GM12878 (cell line): ENCODE measurements around the gene DACH2. TPM values are rescaled to one million over a fixed set of nuclear protein-coding genes. Genes with fewer than 3 reads are reported as not detected.

ENCODE experiments used
- ATAC-seq: fragments of 200-7000 bp; cut with Tn5 transposase; 3 replicates; pipeline ENCODE4 v1.9.1; 2020; ENCODE audit warnings: mild to moderate bottlenecking, moderate library complexity
- BruUV-seq: library from RNA; stranded (reverse); fragments of 400-500 nt; replicated peaks from 2 replicates; lab custom pipeline; 2021; lab: Mats Ljungman, UMichigan
- CTCF ChIA-PET: fragments of 300-600 bp; sonication (Branson Sonifier 250); formaldehyde crosslinking; extraction: SDS; loops from one replicate; lab custom pipeline; 2021; ENCODE audit warnings: inconsistent platforms; lab: Yijun Ruan, JAX
- POLR2A ChIA-PET: fragments of 350-600 bp; formaldehyde crosslinking; extraction: SDS; loops from one replicate; lab custom pipeline; 2021; ENCODE audit warnings: inconsistent platforms; lab: Charles Lee
- RAD21 ChIA-PET: fragments of 300-600 bp; sonication (Branson Sonifier 250); formaldehyde crosslinking; loops from one replicate; lab custom pipeline; 2023; ENCODE audit warnings: antibody characterized with exemption; ENCODE audit not compliant: unreplicated experiment; lab: Charles Lee
- SMC1A ChIA-PET: fragments of 300-600 bp; sonication (Branson Sonifier 250); formaldehyde crosslinking; loops from one replicate; lab custom pipeline; 2023; ENCODE audit not compliant: unreplicated experiment, uncharacterized antibody; lab: Charles Lee
- DNase-seq: peaks from one replicate; pipeline ENCODE4 v3.0.0-alpha.2; 2011; ENCODE audit warnings: low read depth, low spot score
- FAIRE-seq: peaks from 3 replicates; lab custom pipeline; 2011; peaks lifted over from hg19 to GRCh38; lab: Jason Lieb, UNC
- H2AFZ ChIP-seq: 2 replicates; pipeline ENCODE4 v1.6.0; 2011; ENCODE audit warnings: low read depth, low read length, control low read depth; ENCODE audit not compliant: control insufficient read depth
- H3K27ac ChIP-seq: 2 replicates; pipeline ENCODE4 v1.5.1; 2011; ENCODE audit warnings: control low read depth; ENCODE audit not compliant: control insufficient read depth, insufficient read depth
- H3K27me3 ChIP-seq, 2 experiments: replicated peaks in 1 of 2; 2 replicates each; pipeline versions ENCODE4 v1.6.0 to v1.6.1; 2011; ENCODE audit warnings: low read length in 1 of 2; ENCODE audit not compliant: control insufficient read depth in 2 of 2, insufficient read depth in 2 of 2
- H3K36me3 ChIP-seq, 2 experiments: 2 replicates each; pipeline ENCODE4 v1.5.1; 2011; ENCODE audit warnings: low read length in 1 of 2; ENCODE audit not compliant: control insufficient read depth in 2 of 2, insufficient read depth in 2 of 2
- H3K4me1 ChIP-seq: 2 replicates; pipeline ENCODE4 v1.6.1; 2011; ENCODE audit warnings: mild to moderate bottlenecking, low read length, moderate library complexity, mixed read lengths; ENCODE audit not compliant: control insufficient read depth, insufficient read depth
- H3K4me2 ChIP-seq: 2 replicates; pipeline ENCODE4 v1.6.0; 2011; ENCODE audit warnings: control low read depth; ENCODE audit not compliant: control insufficient read depth, insufficient read depth
- H3K4me3 ChIP-seq: fragments of 200-600 bp; sonication (generic); 2 replicates; pipeline ENCODE4 v1.5.1; 2016
- H3K79me2 ChIP-seq: 2 replicates; pipeline ENCODE4 v1.6.0; 2011; ENCODE audit warnings: low read length; ENCODE audit not compliant: control insufficient read depth, insufficient read depth
- H3K9ac ChIP-seq: 2 replicates; pipeline ENCODE4 v1.8.0; 2011; ENCODE audit warnings: low read length, control low read depth, mixed read lengths; ENCODE audit not compliant: control insufficient read depth, insufficient read depth
- H3K9me3 ChIP-seq: replicated peaks from 3 replicates; pipeline ENCODE4 v1.5.1; 2011; ENCODE audit warnings: mild to moderate bottlenecking, low read length; ENCODE audit not compliant: control insufficient read depth, insufficient read depth
- H4K20me1 ChIP-seq: 2 replicates; pipeline ENCODE4 v1.6.0; 2011; ENCODE audit not compliant: control insufficient read depth, insufficient read depth
- ATF7 ChIP-seq: fragments of 450-650 bp; IDR thresholded peaks from 2 replicates; pipeline ENCODE4 v1.6.1; 2016; ENCODE audit warnings: low read depth, mild to moderate bottlenecking
- ETV6 ChIP-seq, 2 experiments: fragments of 450-650 bp in 1 of 2; IDR thresholded peaks in 1 of 2; conservative IDR thresholded peaks in 1 of 2; 2 replicates each; pipeline ENCODE4 v1.6.1; 2014; ENCODE audit warnings: antibody characterized with exemption in 1 of 2, borderline replicate concordance in 1 of 2, low read depth in 1 of 2, mild to moderate bottlenecking in 1 of 2, moderate library complexity in 1 of 2
- KDM1A ChIP-seq: fragments of 200-600 bp; sonication (generic); IDR thresholded peaks from 2 replicates; pipeline ENCODE4 v1.6.1; 2016; ENCODE audit warnings: borderline replicate concordance
- NR2F1 ChIP-seq: fragments of 450-650 bp; conservative IDR thresholded peaks from 2 replicates; pipeline ENCODE4 v1.6.1; 2017; ENCODE audit warnings: mild to moderate bottlenecking
- PKNOX1 ChIP-seq: fragments of 450-650 bp; IDR thresholded peaks from 2 replicates; pipeline ENCODE4 v1.6.1; 2016; ENCODE audit warnings: mild to moderate bottlenecking
- RBBP5 ChIP-seq: fragments of 200-600 bp; sonication (generic); conservative IDR thresholded peaks from 2 replicates; pipeline ENCODE4 v1.6.1; 2016
- SREBF1 ChIP-seq: IDR thresholded peaks from 2 replicates; pipeline ENCODE4 v1.6.1; 2012; ENCODE audit warnings: mild to moderate bottlenecking, low read length
- SRF ChIP-seq, 2 experiments: IDR thresholded peaks; 2 replicates each; pipeline ENCODE4 v1.6.1; 2011; ENCODE audit warnings: low read depth in 2 of 2, low read length in 2 of 2, mild to moderate bottlenecking in 1 of 2, moderate library complexity in 1 of 2
- YBX1 ChIP-seq: fragments of 450-650 bp; IDR thresholded peaks from 2 replicates; pipeline ENCODE4 v1.6.1; 2016; ENCODE audit warnings: antibody characterized with exemption
- ZBTB33 ChIP-seq: fragments of 450-650 bp; IDR thresholded peaks from 2 replicates; pipeline ENCODE4 v1.6.1; 2017; ENCODE audit warnings: mild to moderate bottlenecking
- ZNF274 ChIP-seq: IDR thresholded peaks from one replicate; pipeline ENCODE4 v1.8.0; 2011; ENCODE audit not compliant: insufficient read length, insufficient read depth
- WGBS: methylation state at CpG from one replicate; pipeline ENCODE4 v1.1.6; 2016; ENCODE audit warnings: low lambda C conversion rate; ENCODE audit not compliant: insufficient replicate concordance, insufficient coverage; ENCODE audit errors: missing lambda C conversion rate; 5-methylcytosine and 5-hydroxymethylcytosine counted together
- in situ Hi-C: fragments of 300-500 bp; cut with MboI; formaldehyde crosslinking; loops from 9 replicates; pipeline ENCODE4 v1.14.3; 2018; ENCODE audit warnings: mixed read lengths
- intact Hi-C: fragments of 100-400 bp; cut with micrococcal nuclease; formaldehyde crosslinking; loops from one replicate; pipeline ENCODE4 v1.14.2; 2022; ENCODE audit not compliant: unreplicated experiment
- polyA plus RNA-seq, 11 experiments: library from polyadenylated mRNA; depleted of rRNA in 4 of 11; unstranded in 6 of 11; stranded (reverse) in 5 of 11; fragments of >200 nt; fragmentation: Nextera tagmentation in 4 of 11; fragmentation: Illumina TruSeq in 1 of 11; extraction: Ambion mirVana in 4 of 11; extraction: Trizol in 1 of 11; gene quantifications; 1 replicate in 1 of 11; 2 replicates in 10 of 11; pipeline versions ENCODE4 v1.2.1 to v1.2.3, GENCODE V29; 2011 to 2016; ENCODE audit warnings: inconsistent platforms in 2 of 11, missing spikeins in 2 of 11, low read depth in 1 of 11
- total RNA-seq, 4 experiments: library from RNA; depleted of rRNA in 3 of 4; stranded (reverse); fragments of >200 nt in 3 of 4; fragmentation: Illumina TruSeq in 1 of 4; extraction: Trizol in 1 of 4; gene quantifications; 2 replicates each; pipeline versions ENCODE4 v1.2.1 to v1.2.3, GENCODE V29; 2013 to 2021
- TF ChIP-seq, protein P1 (sequence below): fragments of 150-350 bp; IDR thresholded peaks from 2 replicates; pipeline ENCODE4 v1.6.1; 2016; ENCODE audit warnings: low read depth, low read length

DACH2 gene
- total and polyA plus RNA-seq, 10 of the 15 experiments (the other 5 are each of a cell fraction or from before 2014, with no cell fraction given): 0.03 to 0.19 (median 0.07) TPM; not detected in 6

DNA sequence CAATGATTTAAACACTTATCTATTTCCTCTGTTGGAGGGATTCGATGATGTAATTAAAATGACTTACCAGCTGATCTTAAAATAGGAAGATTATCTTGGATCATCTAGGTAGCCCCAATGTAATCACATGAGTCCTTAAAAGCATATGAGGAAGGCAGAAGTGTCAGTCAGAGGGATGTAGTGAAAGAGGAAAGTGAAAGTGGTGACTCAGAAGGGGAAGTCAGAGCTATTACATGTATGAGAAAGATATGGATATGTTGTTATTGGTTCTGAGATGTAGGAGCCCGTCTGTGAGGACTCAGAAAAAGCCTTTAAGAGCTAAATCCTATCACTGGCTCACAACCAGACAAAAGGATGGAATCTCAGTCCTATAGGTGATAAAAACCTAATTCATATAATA lies 456.4 kb downstream of the DACH2 start:
- Histone ChIP-seq H2AFZ (no peak overlapping the region), H3K4me1 (no peaks in the 10 kb centered on the region), H3K36me3 (no peaks in the 10 kb centered on the region), H3K9ac (no peak overlapping the region), H3K9me3 (no peaks in the 10 kb centered on the region)
- no peak for FAIRE-seq
- WGBS: 4% methylated on average over 2 of the region's 2 CpGs
- no TSS peak for BruUV-seq
- in situ Hi-C loops: no loop called here
- CTCF ChIA-PET: no interaction called here
- intact Hi-C loops: no loop called here
- RAD21 ChIA-PET: no interaction called here
- TF ChIP-seq PKNOX1 (peak; percentile 68), SREBF1 (no peak), ETV6 (conservative IDR thresholded peaks at IDR 0.05 in 1 of 2, IDR thresholded peaks at IDR 0.05 in 1 of 2; ENCODE audit: borderline replicate concordance in 1 of 2, low read depth in 1 of 2) (0 out of 4 replicates have a peak, but pooled peaks of 1 of the 2 experiments have one; percentile 43), KDM1A (no peak), ATF7 (0 out of 2 replicates have a peak, but pooled peaks have one; percentile 29)
- TF ChIP-seq, all 136 proteins: peak for 3
- Histone ChIP-seq H3K27ac (no peak overlapping the region), H3K79me2 (no peaks in the 10 kb centered on the region), H3K27me3 (no peaks in the 10 kb centered on the region), H3K4me3 (no peak overlapping the region), H3K4me2 (no peak overlapping the region), H4K20me1 (no peaks in the 10 kb centered on the region)
- ChIA-PET SMC1A (no interaction called here), POLR2A (no interaction called here)
- ATAC-seq: peak; percentile 54
- no peak for DNase-seq

DNA sequence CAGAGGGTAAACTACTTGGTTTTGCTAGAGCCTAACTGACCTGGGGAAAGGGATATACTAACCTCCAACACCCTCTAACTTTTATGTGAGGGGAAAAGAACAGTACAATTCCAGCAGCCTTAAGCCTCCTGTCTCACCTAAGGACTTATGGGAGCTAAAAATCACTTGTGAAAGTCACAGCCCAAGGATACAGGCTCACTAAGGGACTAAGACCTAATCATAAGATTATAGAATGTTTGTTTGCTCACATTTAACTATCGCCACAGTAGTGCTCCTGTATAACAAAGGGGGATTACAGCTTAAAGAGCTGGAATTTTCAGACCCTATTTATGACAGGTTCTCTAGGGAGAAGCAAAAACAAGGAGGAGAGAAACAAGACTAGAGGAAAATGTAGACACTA lies 548.7 kb downstream of the DACH2 start:
- H2AFZ ChIP-seq: no peak overlapping the region
- DNase-seq (no peak), ATAC-seq (no peak), FAIRE-seq (no peak)
- WGBS: 20% methylated on average over 1 of the region's 1 CpG
- H3K4me3 ChIP-seq: no peak overlapping the region
- no peaks in the 10 kb centered on the region for H3K27me3 ChIP-seq
- SMC1A ChIA-PET: interaction anchor here (0.6 kb wide), 1 partner anchor 28 kb away, joined by 3 read pairs; no protein-coding TSS in a partner anchor
- no peaks in the 10 kb centered on the region for H4K20me1 ChIP-seq
- no peak overlapping the region for H3K27ac ChIP-seq
- H3K4me1 ChIP-seq: no peaks in the 10 kb centered on the region
- CTCF ChIA-PET: no interaction called here
- H3K9me3 ChIP-seq: no peaks in the 10 kb centered on the region
- no TSS peak for BruUV-seq
- RAD21 ChIA-PET: no interaction called here
- intact Hi-C loops (no loop called here), in situ Hi-C loops (no loop called here)
- no peaks in the 10 kb centered on the region for H3K79me2 ChIP-seq
- H3K9ac ChIP-seq: no peak overlapping the region
- no peaks in the 10 kb centered on the region for H3K36me3 ChIP-seq
- no peak overlapping the region for H3K4me2 ChIP-seq
- POLR2A ChIA-PET: no interaction called here
- TF ChIP-seq RBBP5 (no peak), ZNF274 (no peak), KDM1A (no peak), NR2F1 (no peak), YBX1 (no peak), SRF (IDR thresholded peaks at IDR 0.05; ENCODE audit: low read depth in 2 of 2, low read length in 2 of 2) (no peak), ZBTB33 (no peak), SREBF1 (no peak)
- TF ChIP-seq, protein P1, sequence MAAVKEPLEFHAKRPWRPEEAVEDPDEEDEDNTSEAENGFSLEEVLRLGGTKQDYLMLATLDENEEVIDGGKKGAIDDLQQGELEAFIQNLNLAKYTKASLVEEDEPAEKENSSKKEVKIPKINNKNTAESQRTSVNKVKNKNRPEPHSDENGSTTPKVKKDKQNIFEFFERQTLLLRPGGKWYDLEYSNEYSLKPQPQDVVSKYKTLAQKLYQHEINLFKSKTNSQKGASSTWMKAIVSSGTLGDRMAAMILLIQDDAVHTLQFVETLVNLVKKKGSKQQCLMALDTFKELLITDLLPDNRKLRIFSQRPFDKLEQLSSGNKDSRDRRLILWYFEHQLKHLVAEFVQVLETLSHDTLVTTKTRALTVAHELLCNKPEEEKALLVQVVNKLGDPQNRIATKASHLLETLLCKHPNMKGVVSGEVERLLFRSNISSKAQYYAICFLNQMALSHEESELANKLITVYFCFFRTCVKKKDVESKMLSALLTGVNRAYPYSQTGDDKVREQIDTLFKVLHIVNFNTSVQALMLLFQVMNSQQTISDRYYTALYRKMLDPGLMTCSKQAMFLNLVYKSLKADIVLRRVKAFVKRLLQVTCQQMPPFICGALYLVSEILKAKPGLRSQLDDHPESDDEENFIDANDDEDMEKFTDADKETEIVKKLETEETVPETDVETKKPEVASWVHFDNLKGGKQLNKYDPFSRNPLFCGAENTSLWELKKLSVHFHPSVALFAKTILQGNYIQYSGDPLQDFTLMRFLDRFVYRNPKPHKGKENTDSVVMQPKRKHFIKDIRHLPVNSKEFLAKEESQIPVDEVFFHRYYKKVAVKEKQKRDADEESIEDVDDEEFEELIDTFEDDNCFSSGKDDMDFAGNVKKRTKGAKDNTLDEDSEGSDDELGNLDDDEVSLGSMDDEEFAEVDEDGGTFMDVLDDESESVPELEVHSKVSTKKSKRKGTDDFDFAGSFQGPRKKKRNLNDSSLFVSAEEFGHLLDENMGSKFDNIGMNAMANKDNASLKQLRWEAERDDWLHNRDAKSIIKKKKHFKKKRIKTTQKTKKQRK: no peak
